IMR-90 (cell line): ENCODE data around the gene SDS. TPM values are rescaled to one million over a fixed set of nuclear protein-coding genes. Genes with fewer than 3 reads are reported as not detected.

Source experiments
- ATAC-seq: fragments of 200-7000 bp; cut with Tn5 transposase; 2 replicates; pipeline ENCODE4 v1.9.1; 2020; ENCODE audit warnings: low read depth, mild to moderate bottlenecking, moderate library complexity
- BruUV-seq: library from RNA; stranded (reverse); fragments of 400-500 nt; replicated peaks from 2 replicates; lab custom pipeline; 2021; lab: Mats Ljungman, UMichigan
- CTCF ChIA-PET: fragments of 300-600 bp; formaldehyde crosslinking; extraction: SDS; loops from one replicate; lab custom pipeline; 2021; ENCODE audit warnings: antibody characterized with exemption; lab: Yijun Ruan, JAX
- POLR2A ChIA-PET: fragments of 300-600 bp; sonication (Branson Sonifier 250); formaldehyde crosslinking; loops from one replicate; lab custom pipeline; 2022; ENCODE audit warnings: antibody characterized with exemption; ENCODE audit not compliant: unreplicated experiment; lab: Charles Lee
- DNase-seq: peaks from one replicate; pipeline ENCODE4 v3.0.0; 2013
- H2AFZ ChIP-seq: replicated peaks from 2 replicates; pipeline ENCODE3; 2013; ENCODE audit warnings: low read length, mild to moderate bottlenecking; ENCODE audit not compliant: poor library complexity
- H2AK5ac ChIP-seq: 2 replicates; pipeline ENCODE4 v1.6.1; 2013; ENCODE audit warnings: low read depth, low read length, inconsistent platforms
- H2AK9ac ChIP-seq: replicated peaks from 2 replicates; pipeline ENCODE3; 2013; ENCODE audit warnings: mild to moderate bottlenecking, low read depth, low read length, moderate library complexity; ENCODE audit not compliant: poor library complexity
- H2BK120ac ChIP-seq: 2 replicates; pipeline ENCODE4 v1.6.1; 2013; ENCODE audit warnings: low read depth, low read length, inconsistent platforms
- H2BK15ac ChIP-seq: 3 replicates; pipeline ENCODE4 v1.6.1; 2013; ENCODE audit warnings: low read depth, low read length, inconsistent platforms
- H2BK20ac ChIP-seq: 2 replicates; pipeline ENCODE4 v1.6.1; 2013; ENCODE audit warnings: low read depth, mild to moderate bottlenecking, inconsistent platforms, low read length, moderate library complexity
- H2BK5ac ChIP-seq: 2 replicates; pipeline ENCODE4 v1.6.1; 2013; ENCODE audit warnings: mild to moderate bottlenecking, low read depth, low read length, inconsistent platforms; ENCODE audit not compliant: poor library complexity, severe bottlenecking
- H3K14ac ChIP-seq: replicated peaks from 2 replicates; pipeline ENCODE4 v1.6.1; 2013; ENCODE audit warnings: low read depth, low read length, inconsistent platforms
- H3K18ac ChIP-seq: 2 replicates; pipeline ENCODE4 v1.6.1; 2013; ENCODE audit warnings: low read depth, low read length, control low read depth
- H3K23ac ChIP-seq: 2 replicates; pipeline ENCODE4 v1.6.1; 2013; ENCODE audit warnings: low read depth, low read length, inconsistent platforms
- H3K27ac ChIP-seq: 2 replicates; pipeline ENCODE4 v1.5.1; 2013; ENCODE audit warnings: mild to moderate bottlenecking, control low read depth, low read length; ENCODE audit not compliant: insufficient read depth
- H3K27me3 ChIP-seq: 2 replicates; pipeline ENCODE4 v1.6.1; 2013; ENCODE audit warnings: low read length; ENCODE audit not compliant: control insufficient read depth, insufficient read depth
- H3K36me3 ChIP-seq: 2 replicates; pipeline ENCODE4 v1.6.1; 2013; ENCODE audit warnings: low read length, mixed read lengths; ENCODE audit not compliant: control insufficient read depth, insufficient read depth
- H3K4ac ChIP-seq: 2 replicates; pipeline ENCODE4 v1.6.1; 2013; ENCODE audit warnings: low read depth, low read length, inconsistent platforms
- H3K4me1 ChIP-seq: 2 replicates; pipeline ENCODE4 v1.6.1; 2013; ENCODE audit warnings: low read length, mixed read lengths; ENCODE audit not compliant: control insufficient read depth, insufficient read depth
- H3K4me2 ChIP-seq: 2 replicates; pipeline ENCODE4 v1.6.1; 2013; ENCODE audit warnings: low read depth, mild to moderate bottlenecking, control low read depth, low read length, moderate library complexity
- H3K4me3 ChIP-seq: 2 replicates; pipeline ENCODE4 v1.5.1; 2013; ENCODE audit warnings: low read depth, mild to moderate bottlenecking, control low read depth, low read length, moderate library complexity; ENCODE audit not compliant: insufficient read depth
- H3K56ac ChIP-seq: 2 replicates; pipeline ENCODE4 v1.6.1; 2013; ENCODE audit warnings: low read length, inconsistent platforms; ENCODE audit not compliant: insufficient read depth; ENCODE audit errors: extremely low read depth
- H3K79me1 ChIP-seq, 2 experiments: 2 replicates each; pipeline ENCODE4 v1.6.1; 2013; ENCODE audit warnings: low read length in 2 of 2, inconsistent platforms in 1 of 2, low read depth in 1 of 2
- H3K9ac ChIP-seq: 2 replicates; pipeline ENCODE4 v1.6.1; 2013; ENCODE audit warnings: low read depth, low read length, control low read depth
- H3K9me1 ChIP-seq: 2 replicates; pipeline ENCODE4 v1.6.1; 2013; ENCODE audit warnings: low read length, inconsistent platforms; ENCODE audit not compliant: insufficient read depth
- H3K9me3 ChIP-seq: 2 replicates; pipeline ENCODE4 v1.6.1; 2013; ENCODE audit warnings: low read length; ENCODE audit not compliant: control insufficient read depth, insufficient read depth
- H4K20me1 ChIP-seq: 2 replicates; pipeline ENCODE4 v1.6.1; 2013; ENCODE audit warnings: low read length, inconsistent platforms; ENCODE audit not compliant: insufficient read depth
- H4K5ac ChIP-seq: 2 replicates; pipeline ENCODE4 v1.6.1; 2013; ENCODE audit warnings: mild to moderate bottlenecking, low read depth, low read length, control low read depth
- H4K8ac ChIP-seq, 2 experiments: 2 replicates each; pipeline ENCODE4 v1.6.1; 2013; ENCODE audit warnings: low read depth in 2 of 2, low read length in 2 of 2, control low read depth in 1 of 2, inconsistent platforms in 1 of 2
- H4K91ac ChIP-seq: 2 replicates; pipeline ENCODE4 v1.6.1; 2013; ENCODE audit warnings: low read depth, low read length, inconsistent platforms; ENCODE audit not compliant: insufficient read depth
- CEBPB ChIP-seq: IDR thresholded peaks from 2 replicates; pipeline ENCODE4 v1.6.1; 2012; ENCODE audit warnings: low read depth, low read length, improper control_type of control experiment
- CHD1 ChIP-seq: IDR thresholded peaks from 2 replicates; pipeline ENCODE4 v1.6.1; 2012; ENCODE audit warnings: low read depth, low read length, improper control_type of control experiment
- MAFK ChIP-seq: IDR thresholded peaks from 2 replicates; pipeline ENCODE4 v1.6.1; 2012; ENCODE audit warnings: low read depth, low read length, improper control_type of control experiment
- MAZ ChIP-seq: IDR thresholded peaks from 2 replicates; pipeline ENCODE4 v1.6.1; 2012; ENCODE audit warnings: low read depth, mild to moderate bottlenecking, low read length, improper control_type of control experiment, moderate library complexity, borderline replicate concordance
- MXI1 ChIP-seq: IDR thresholded peaks from 2 replicates; pipeline ENCODE4 v1.6.1; 2012; ENCODE audit warnings: low read depth, mild to moderate bottlenecking, low read length, moderate library complexity, borderline replicate concordance
- NFE2L2 ChIP-seq: fragments of 150-350 bp; IDR thresholded peaks from 2 replicates; pipeline ENCODE4 v1.6.1; 2016; ENCODE audit warnings: low read depth, mild to moderate bottlenecking, low read length
- POLR2A ChIP-seq: IDR thresholded peaks from 2 replicates; pipeline ENCODE4 v1.6.1; 2012; ENCODE audit warnings: mild to moderate bottlenecking, low read depth, low read length
- RAD21 ChIP-seq: IDR thresholded peaks from 2 replicates; pipeline ENCODE4 v1.6.1; 2012; ENCODE audit warnings: low read length, improper control_type of control experiment
- RCOR1 ChIP-seq: IDR thresholded peaks from 2 replicates; pipeline ENCODE4 v1.6.1; 2012; ENCODE audit warnings: mild to moderate bottlenecking, low read length, improper control_type of control experiment; ENCODE audit not compliant: insufficient replicate concordance
- SMC3 ChIP-seq: fragments of 150-350 bp; IDR thresholded peaks from 2 replicates; pipeline ENCODE4 v1.6.1; 2016; ENCODE audit warnings: low read depth, mild to moderate bottlenecking, antibody characterized with exemption, low read length, moderate library complexity
- USF2 ChIP-seq: fragments of 150-350 bp; IDR thresholded peaks from 2 replicates; pipeline ENCODE4 v1.6.1; 2017; ENCODE audit warnings: mild to moderate bottlenecking, antibody characterized with exemption, low read length, low read depth
- WGBS, 2 experiments: methylation state at CpG; one replicate each; pipeline versions ENCODE4 v1.1.5 to v1.1.7; 2013; ENCODE audit warnings: missing lambda C conversion rate in 2 of 2; ENCODE audit not compliant: insufficient read length in 1 of 2; ENCODE audit errors: extremely low coverage in 2 of 2; 5-methylcytosine and 5-hydroxymethylcytosine counted together
- dilution Hi-C: fragments of 300-500 bp; cut with HindIII; formaldehyde crosslinking; loops from one replicate; pipeline ENCODE4 v1.14.3; 2018; ENCODE audit warnings: low sequenced_read_pairs; ENCODE audit not compliant: unreplicated experiment
- in situ Hi-C: fragments of 300-500 bp; cut with MboI; formaldehyde crosslinking; loops from 3 replicates; pipeline ENCODE4 v1.14.3; 2019; ENCODE audit warnings: low sequenced_read_pairs, inconsistent platforms, mixed read lengths
- intact Hi-C: fragments of 100-400 bp; cut with micrococcal nuclease; formaldehyde crosslinking; loops from 2 replicates; pipeline ENCODE4 v1.10.0; 2022
- polyA plus RNA-seq, 3 experiments: library from polyadenylated mRNA; depleted of rRNA; stranded (reverse); fragments of >200 nt; gene quantifications; 2 replicates each; pipeline ENCODE4 v1.2.3, GENCODE V29; 2012; ENCODE audit warnings: low replicate concordance in 1 of 3
- total RNA-seq: library from RNA; depleted of rRNA; stranded (reverse); fragments of >200 nt; gene quantifications from 2 replicates; pipeline ENCODE4 v1.2.3, GENCODE V29; 2012
- TF ChIP-seq, protein P1 (sequence below): conservative IDR thresholded peaks from 2 replicates; pipeline ENCODE4 v1.5.1; 2012; ENCODE audit warnings: mild to moderate bottlenecking, low read depth, low read length, improper control_type of control experiment
- TF ChIP-seq, protein P2 (sequence below): fragments of 150-350 bp; IDR thresholded peaks from 2 replicates; pipeline ENCODE4 v1.6.1; 2016; ENCODE audit warnings: low read depth, mild to moderate bottlenecking, low read length, moderate library complexity, borderline replicate concordance

SDS gene
- total and polyA plus RNA-seq, 2 of the 4 experiments (the other 2 are of a cell fraction) = not detected

- peaks cover 2% of the 10 kb centered on the region; the same call in 1 of the 2 replicates for H4K20me1 ChIP-seq
- H2BK120ac ChIP-seq = no peak overlapping the region
- in situ Hi-C loops (no loop called here), dilution Hi-C loops (no loop called here), intact Hi-C loops (no loop called here)
- H3K9me1 ChIP-seq = peaks cover 20% of the 10 kb centered on the region
- H2BK15ac ChIP-seq = no peak overlapping the region
- DNase-seq (no peak), ATAC-seq (no peak)
- no peak overlapping the region for H3K56ac ChIP-seq
- H2BK5ac ChIP-seq = peak overlapping the region; percentile 47
- H2AFZ ChIP-seq = no peak overlapping the region
- no peak for TF ChIP-seq MAZ
- TF ChIP-seq MAFK = no peak
- TF ChIP-seq RCOR1 = no peak
- TF ChIP-seq MXI1 = no peak
- TF ChIP-seq SMC3 = no peak
- no peak for TF ChIP-seq RAD21
- TF ChIP-seq POLR2A = no peak
- no peak for TF ChIP-seq USF2
- no peak for TF ChIP-seq CHD1
- no peak for TF ChIP-seq CEBPB
- TF ChIP-seq, protein P1, sequence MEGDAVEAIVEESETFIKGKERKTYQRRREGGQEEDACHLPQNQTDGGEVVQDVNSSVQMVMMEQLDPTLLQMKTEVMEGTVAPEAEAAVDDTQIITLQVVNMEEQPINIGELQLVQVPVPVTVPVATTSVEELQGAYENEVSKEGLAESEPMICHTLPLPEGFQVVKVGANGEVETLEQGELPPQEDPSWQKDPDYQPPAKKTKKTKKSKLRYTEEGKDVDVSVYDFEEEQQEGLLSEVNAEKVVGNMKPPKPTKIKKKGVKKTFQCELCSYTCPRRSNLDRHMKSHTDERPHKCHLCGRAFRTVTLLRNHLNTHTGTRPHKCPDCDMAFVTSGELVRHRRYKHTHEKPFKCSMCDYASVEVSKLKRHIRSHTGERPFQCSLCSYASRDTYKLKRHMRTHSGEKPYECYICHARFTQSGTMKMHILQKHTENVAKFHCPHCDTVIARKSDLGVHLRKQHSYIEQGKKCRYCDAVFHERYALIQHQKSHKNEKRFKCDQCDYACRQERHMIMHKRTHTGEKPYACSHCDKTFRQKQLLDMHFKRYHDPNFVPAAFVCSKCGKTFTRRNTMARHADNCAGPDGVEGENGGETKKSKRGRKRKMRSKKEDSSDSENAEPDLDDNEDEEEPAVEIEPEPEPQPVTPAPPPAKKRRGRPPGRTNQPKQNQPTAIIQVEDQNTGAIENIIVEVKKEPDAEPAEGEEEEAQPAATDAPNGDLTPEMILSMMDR = no peak
- TF ChIP-seq, protein P2, sequence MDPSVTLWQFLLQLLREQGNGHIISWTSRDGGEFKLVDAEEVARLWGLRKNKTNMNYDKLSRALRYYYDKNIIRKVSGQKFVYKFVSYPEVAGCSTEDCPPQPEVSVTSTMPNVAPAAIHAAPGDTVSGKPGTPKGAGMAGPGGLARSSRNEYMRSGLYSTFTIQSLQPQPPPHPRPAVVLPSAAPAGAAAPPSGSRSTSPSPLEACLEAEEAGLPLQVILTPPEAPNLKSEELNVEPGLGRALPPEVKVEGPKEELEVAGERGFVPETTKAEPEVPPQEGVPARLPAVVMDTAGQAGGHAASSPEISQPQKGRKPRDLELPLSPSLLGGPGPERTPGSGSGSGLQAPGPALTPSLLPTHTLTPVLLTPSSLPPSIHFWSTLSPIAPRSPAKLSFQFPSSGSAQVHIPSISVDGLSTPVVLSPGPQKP = no peak
- TF ChIP-seq NFE2L2 = no peak
- H3K79me1 ChIP-seq = peaks cover 0 to 9% of the 10 kb centered on the region in 2 experiments; a peak in 2 of 4 replicates
- POLR2A ChIA-PET = no interaction called here
- H4K5ac ChIP-seq = no peak overlapping the region
- no peak overlapping the region for H2AK9ac ChIP-seq
- no peak overlapping the region for H3K18ac ChIP-seq
- CTCF ChIA-PET = no interaction called here
- no peak overlapping the region for H2AK5ac ChIP-seq
- no peak overlapping the region for H2BK20ac ChIP-seq
- no peak overlapping the region for H3K9ac ChIP-seq
- H3K27ac ChIP-seq = no peak overlapping the region
- no peaks in the 10 kb centered on the region for H3K27me3 ChIP-seq
- no peak overlapping the region for H3K4ac ChIP-seq
- no peaks in the 10 kb centered on the region; the same call in 1 of the 2 replicates for H3K4me1 ChIP-seq
- H3K14ac ChIP-seq = no peak overlapping the region
- peaks cover 23% of the 10 kb centered on the region for H3K36me3 ChIP-seq
- 100% methylated on average over 1 to 2 of the region's 3 CpGs for WGBS, 2 experiments
- no TSS peak for BruUV-seq
- H4K8ac ChIP-seq = no peak overlapping the region
- H3K4me2 ChIP-seq = no peak overlapping the region
- H3K23ac ChIP-seq = no peak overlapping the region
- H4K91ac ChIP-seq = no peak overlapping the region
- no peak overlapping the region for H3K4me3 ChIP-seq
- H3K9me3 ChIP-seq = no peaks in the 10 kb centered on the region
Observed at GRCh38 chr12:113373440-113373839, 30.2 kb downstream of the SDS start.
